ENCODE measurements around the gene SYT11. TPM values are rescaled to one million over a fixed set of nuclear protein-coding genes. Genes with fewer than 3 reads are reported as not detected.

Gene SYT11
- polyA plus RNA-seq, 1 donor from 2014 or later: 4.9 TPM

DNA sequence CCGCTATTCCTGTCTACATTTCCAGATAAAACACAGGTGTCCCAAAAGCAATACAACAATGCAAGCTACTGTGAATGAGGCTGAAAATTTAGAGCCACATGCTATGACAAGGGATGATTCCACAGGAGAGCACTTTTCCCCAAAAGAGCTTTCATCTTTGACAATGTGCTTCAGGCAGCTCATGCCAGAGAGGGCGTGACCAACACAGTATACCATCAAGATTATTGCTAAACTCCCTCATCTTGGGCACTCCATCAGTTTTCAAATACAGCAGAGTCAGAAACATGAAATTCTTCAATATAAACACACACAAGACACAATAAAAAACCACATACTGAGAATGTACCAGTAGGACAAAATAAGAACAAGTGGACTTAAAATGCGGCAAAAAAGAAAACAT is 9.0 kb upstream of the SYT11 start:
- Mint-ChIP-seq H3K4me3 (peak overlapping the region in 1 of 4 donors; percentile 2), H3K36me3 (peaks cover 13% of the 10 kb centered on the region), H3K27me3 (no peaks in the 10 kb centered on the region), H3K27ac (no peak overlapping the region), H3K4me1 (peaks cover 22 to 25% (median 25%) of the 10 kb centered on the region in 3 donors), H3K9me3 (no peaks in the 10 kb centered on the region)

DNA sequence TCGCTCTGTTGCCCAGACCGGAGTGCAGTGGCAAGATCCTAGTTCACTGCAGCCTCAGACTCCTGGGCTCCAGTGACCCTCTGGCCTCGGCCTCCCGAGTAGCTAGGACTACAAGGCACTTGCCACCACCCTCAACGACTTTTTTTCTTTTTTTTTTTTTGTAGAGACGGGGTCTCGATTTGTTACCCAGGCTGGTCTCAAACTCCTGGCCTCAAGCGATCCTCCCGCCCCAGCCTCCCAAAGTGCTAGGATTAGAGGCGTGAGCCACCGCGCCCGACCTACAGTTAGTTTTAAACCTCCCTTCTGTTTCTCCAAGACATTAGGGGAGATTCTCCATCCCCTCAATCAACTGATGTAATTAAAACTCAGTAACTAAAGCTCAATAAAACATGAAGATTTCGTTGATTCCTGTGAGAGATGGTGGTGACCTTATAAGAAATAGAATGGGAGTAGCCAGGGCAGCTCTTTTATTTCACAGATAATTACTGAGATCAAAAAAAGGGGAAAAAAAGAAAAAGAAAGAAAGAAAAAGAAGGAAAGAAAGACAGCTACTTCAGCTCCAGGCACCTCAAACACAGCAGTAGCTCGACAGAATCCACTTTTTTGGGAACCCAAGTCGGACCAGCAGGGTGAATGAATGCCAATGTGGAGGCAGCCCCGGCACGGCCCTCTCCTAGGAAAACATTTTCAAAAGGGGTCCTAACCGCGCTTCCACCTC is 3.0 kb upstream of the SYT11 start:
- Mint-ChIP-seq H3K9me3 (no peaks in the 10 kb centered on the region), H3K4me1 (peaks cover 19 to 30% (median 27%) of the 10 kb centered on the region in 3 donors), H3K36me3 (peaks cover 6% of the 10 kb centered on the region), H3K4me3 (peak overlapping the region; percentile 87 to 100 (median 98)), H3K27ac (peak overlapping the region; percentile 74 to 99 (median 95)), H3K27me3 (no peaks in the 10 kb centered on the region)

DNA sequence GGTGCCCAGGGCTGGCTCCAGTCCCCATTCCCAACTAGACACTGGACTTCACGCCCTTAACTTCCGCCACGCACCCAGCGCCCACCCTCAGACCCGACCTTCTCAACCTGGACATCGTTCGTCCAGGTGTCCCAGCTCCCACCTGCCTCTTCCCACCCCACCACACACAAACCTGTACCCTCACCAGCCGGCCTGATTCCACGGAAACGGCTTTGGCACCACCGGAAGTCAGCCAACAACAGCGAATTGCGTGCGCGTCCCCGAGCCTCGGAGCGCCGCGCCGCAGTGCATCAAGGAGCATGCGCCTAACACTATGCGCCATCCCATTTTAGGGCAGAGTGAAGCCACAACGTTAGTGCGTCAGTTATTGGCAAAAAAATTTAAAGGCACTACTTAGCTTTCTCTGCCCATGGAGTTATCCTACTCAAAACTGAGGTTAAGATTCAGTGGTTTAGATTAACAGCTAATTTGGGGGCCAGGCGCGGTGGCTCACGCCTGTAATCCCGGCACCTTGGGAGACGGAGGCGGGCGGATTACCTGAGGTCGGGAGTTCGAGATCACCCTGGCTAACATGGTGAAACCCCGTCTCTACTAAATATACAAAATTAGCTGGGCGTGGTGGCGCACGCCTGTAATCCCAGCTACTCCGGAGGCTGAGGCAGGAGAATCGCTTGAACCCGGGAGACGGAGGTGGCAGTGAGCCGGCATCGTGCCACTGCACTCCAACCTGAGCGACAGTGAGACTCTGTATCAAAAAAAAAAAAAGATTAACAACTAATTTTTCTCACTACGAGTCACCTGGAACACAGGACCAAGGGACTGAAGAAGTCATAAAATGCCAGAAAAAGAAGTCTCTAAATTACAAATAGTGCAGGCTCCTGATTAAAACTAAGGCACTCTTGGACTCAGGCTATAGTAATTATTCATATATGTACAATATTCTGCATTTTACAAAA is 2.1 kb upstream of the SYT11 start, which contains the start of gene GON4L:
GON4L (minus strand) TSS at position 240 of the 956 bp plus-strand sequence. CDS start 3,434 bp downstream, outside the sequence.
- peak within 1 kb of the TSS; percentile 87 to 100 (median 98) for H3K4me3 Mint-ChIP-seq
- no peaks in the 10 kb centered on the region for H3K9me3 Mint-ChIP-seq
- peak within 1 kb of the TSS; percentile 74 to 99 (median 95) for H3K27ac Mint-ChIP-seq
- H3K4me1 Mint-ChIP-seq: peaks cover 19 to 28% (median 24%) of the 10 kb centered on the region in 3 donors
- no peaks in the 10 kb centered on the region for H3K27me3 Mint-ChIP-seq
- peaks cover 6% of the 10 kb centered on the region for H3K36me3 Mint-ChIP-seq

DNA sequence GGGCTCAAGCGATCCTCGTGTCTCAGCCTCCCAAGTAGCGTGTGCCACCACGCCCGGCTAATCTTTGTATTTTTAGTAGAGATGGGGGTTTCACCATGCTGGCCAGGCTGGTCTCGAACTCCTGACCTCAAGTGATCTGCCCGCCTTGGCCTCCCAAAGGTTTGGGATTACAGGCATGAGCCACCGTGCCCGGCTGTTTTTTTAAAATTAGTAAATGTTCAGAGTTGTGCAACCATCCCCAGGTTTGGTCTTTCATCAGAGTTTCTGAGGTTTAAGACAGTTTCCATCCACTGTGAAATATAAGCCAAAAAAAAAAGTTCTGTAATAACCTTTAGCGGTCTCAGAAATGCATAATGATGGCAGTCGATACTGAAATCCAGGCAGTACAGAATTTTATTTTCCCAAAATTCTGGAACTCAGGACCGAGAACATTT is 550 bp upstream of the SYT11 start:
- Mint-ChIP-seq H3K4me3 (peak overlapping the region; percentile 86 to 100 (median 93)), H3K27me3 (peaks cover 4% of the 10 kb centered on the region), H3K4me1 (peaks cover 19 to 23% (median 20%) of the 10 kb centered on the region in 3 donors), H3K36me3 (peaks cover 2% of the 10 kb centered on the region), H3K27ac (peak overlapping the region; percentile 74 to 96 (median 96)), H3K9me3 (no peaks in the 10 kb centered on the region)

DNA sequence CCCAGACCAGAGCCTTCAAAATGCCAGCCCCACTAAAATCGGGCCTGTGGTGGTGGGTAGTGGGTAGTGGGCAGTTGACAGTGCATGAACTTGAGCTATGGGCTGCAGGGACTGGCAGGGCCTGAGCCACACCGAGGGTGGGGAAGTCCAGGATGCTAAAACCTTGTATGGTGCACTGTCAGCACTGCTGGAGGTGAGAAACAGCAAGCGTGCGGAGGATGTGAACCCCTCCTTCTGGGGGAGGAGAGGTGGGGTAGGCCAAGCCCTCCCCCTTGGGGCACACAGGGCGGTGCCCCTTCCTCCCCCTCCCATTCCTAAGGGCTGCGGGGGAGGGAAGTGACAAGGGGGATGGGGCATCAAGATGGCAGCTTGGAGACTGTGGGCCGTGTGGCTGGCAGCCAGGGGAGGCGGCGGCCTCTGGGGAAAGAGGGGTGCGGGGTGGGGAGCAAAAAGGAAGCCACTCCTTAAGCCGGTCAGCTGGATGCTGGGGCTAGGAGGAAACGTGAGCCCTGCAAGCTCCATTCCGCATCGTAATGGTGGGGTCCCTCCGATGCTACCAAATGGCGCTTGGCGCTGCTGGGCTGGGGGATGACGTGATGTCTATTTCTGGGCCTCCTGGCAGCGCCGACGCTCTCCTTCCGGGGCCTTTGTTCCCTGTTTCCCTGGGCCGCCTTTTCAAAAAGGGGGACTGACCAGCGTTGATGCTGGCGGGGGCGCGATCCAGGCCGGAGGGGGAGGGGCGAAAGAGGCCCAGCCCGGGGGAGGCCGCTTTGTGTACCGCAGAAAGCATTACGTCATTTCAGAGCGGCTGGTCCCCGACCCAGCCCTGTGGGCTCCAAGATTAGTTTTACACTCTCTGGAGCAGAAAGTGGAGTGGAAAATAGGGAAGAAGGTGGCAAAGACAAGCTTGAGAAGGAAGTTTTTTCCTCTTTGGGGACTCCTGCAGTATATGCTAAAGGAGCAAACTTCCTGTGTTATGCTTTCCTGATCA is 809 bp downstream of the SYT11 start:
- Mint-ChIP-seq H3K9me3 (no peaks in the 10 kb centered on the region), H3K36me3 (peaks cover 2% of the 10 kb centered on the region), H3K27me3 (peaks cover 4% of the 10 kb centered on the region), H3K27ac (peak overlapping the region; percentile 69 to 80 (median 74)), H3K4me1 (peaks cover 19 to 23% (median 20%) of the 10 kb centered on the region in 3 donors), H3K4me3 (peak overlapping the region; percentile 86 to 96 (median 88))

DNA sequence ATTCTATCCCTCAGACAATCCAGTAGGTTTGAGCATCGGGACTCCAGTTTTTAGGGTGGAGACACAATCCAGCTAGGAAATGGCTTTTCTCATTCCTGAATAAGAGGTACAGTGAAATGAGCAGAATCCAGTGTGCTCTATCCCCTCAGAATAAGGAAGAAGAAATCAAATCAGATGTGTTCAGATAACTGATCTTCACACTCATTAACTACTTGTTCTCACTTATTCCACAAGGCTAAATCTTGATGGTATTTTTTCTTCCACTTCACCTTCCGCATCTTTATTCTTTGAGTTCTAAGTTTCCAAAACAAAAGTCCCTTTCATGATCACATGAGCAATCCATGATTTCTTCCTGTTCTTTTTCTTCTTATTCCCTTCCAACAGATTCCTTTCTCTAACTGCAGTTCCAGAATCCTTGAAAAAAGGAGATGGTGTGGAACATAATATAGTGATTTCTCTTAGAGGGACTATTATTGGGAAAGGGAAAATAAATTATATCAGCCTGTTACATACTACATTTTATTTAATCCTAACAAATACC is 1.7 kb downstream of the SYT11 start:
- Mint-ChIP-seq H3K9me3 (no peaks in the 10 kb centered on the region), H3K27ac (peak overlapping the region in 2 of 3 donors; percentile 6 to 43), H3K27me3 (peaks cover 4% of the 10 kb centered on the region), H3K4me3 (peak overlapping the region in 1 of 4 donors; percentile 65), H3K4me1 (peaks cover 18 to 21% (median 19%) of the 10 kb centered on the region in 3 donors), H3K36me3 (peaks cover 2% of the 10 kb centered on the region)

DNA sequence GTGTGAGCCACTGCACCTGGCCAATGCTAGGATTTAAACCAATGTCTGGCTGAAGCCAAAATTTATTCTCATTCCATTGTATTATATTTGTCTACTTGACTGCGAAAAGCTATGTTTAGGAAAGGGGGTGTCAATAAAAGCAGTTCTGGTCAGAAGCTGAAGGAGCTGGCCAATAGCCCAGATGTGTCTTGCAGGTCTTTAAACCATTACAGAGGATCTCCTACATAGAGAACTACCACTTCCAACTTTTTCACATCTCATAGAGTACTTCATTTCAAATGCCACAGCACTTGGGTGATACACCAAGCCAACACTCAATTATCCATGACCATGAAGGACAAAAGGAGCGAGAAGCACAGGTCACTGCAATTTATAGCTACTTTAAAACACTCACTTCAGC is 2.5 kb downstream of the SYT11 start:
- H3K4me1 Mint-ChIP-seq: peaks cover 14 to 18% (median 15%) of the 10 kb centered on the region in 3 donors
- no peaks in the 10 kb centered on the region for H3K9me3 Mint-ChIP-seq
- no peak overlapping the region for H3K27ac Mint-ChIP-seq
- H3K36me3 Mint-ChIP-seq: peaks cover 2% of the 10 kb centered on the region
- peaks cover 4% of the 10 kb centered on the region for H3K27me3 Mint-ChIP-seq
- H3K4me3 Mint-ChIP-seq: no peak overlapping the region

DNA sequence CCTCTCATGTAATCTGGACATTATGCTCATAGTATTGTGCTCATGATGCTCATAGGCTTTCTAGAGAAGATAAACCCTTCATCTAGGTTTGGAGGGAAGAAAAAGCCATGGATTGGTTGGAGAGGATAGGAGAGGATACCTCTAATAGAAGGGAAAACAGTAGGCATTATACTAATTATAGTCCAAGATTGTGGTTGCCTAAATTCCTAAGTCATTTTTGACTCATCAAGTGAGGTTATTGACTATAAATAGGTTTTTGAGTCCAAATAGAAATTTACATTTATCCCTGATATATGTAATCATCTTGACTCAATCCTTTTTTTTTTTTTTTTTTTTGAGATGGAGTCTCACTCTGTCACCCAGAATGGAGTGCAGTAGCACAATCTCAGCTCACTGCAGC is 5.0 kb downstream of the SYT11 start:
- H3K36me3 Mint-ChIP-seq: no peaks in the 10 kb centered on the region
- no peak overlapping the region for H3K4me3 Mint-ChIP-seq
- H3K4me1 Mint-ChIP-seq: peaks cover under 1 to 2% (median 1%) of the 10 kb centered on the region in 3 donors
- H3K27ac Mint-ChIP-seq: no peak overlapping the region
- H3K9me3 Mint-ChIP-seq: no peaks in the 10 kb centered on the region
- peaks cover 4% of the 10 kb centered on the region for H3K27me3 Mint-ChIP-seq

DNA sequence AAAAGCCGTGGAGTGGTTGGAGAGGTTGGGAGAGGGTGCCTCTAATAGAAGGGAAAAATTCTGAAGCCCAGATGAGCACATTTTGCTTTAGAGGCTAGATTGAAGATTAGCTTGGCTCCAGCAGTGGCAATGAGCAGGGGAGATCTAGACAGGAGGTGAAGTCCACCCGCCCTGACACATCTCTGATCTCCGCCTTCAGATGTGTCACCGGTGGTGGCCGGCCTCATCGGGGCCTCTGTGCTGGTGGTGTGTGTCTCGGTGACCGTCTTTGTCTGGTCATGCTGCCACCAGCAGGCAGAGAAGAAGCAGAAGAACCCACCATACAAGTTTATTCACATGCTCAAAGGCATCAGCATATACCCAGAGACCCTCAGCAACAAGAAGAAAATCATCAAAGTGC is 8.4 kb downstream of the SYT11 start:
- Mint-ChIP-seq H3K9me3 (no peaks in the 10 kb centered on the region), H3K4me3 (no peak overlapping the region), H3K36me3 (no peaks in the 10 kb centered on the region), H3K4me1 (no peaks in the 10 kb centered on the region), H3K27ac (no peak overlapping the region), H3K27me3 (no peaks in the 10 kb centered on the region)

DNA sequence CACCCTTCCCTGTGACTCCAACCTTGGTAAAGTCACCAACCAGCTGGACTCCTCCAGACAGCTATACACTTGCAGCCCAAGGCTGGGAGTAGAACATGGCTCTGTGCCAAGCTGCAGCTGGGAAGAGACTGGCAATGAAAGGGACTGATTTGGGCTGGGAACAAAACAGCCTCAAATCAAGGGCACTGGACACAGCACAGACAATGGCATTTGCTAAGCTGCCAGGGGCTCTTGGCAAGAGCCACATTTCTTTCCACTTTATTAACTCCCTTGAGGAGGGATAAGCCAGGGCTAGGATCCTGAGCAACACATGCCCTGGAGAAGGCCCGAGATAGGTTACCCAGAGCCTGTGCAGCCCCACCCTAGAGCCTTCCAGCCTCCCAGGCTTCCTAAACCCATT is 12.0 kb downstream of the SYT11 start:
- no peaks in the 10 kb centered on the region for H3K9me3 Mint-ChIP-seq
- no peaks in the 10 kb centered on the region for H3K36me3 Mint-ChIP-seq
- no peaks in the 10 kb centered on the region for H3K27me3 Mint-ChIP-seq
- no peak overlapping the region for H3K4me3 Mint-ChIP-seq
- H3K27ac Mint-ChIP-seq: no peak overlapping the region
- no peaks in the 10 kb centered on the region for H3K4me1 Mint-ChIP-seq

DNA sequence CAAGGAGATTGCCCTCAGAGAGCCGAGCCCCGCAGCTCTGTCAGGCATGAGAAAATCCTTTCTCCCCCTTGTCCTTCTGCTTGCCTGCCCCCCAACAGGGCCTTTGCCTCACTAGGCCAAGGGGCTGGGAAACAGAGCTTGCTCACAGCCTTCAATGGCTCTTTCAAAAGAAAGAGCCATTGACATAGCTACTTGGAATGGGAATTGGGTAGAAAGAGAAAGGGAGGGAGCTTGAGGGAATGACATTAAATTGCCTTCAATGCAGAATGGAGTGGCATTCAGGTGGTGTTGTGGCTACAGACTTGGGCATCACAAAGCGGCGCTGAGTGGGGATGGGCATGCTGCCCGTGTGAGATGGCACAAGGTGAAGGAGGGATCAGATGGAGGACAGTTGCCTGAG is 13.2 kb downstream of the SYT11 start:
- H3K4me3 Mint-ChIP-seq: peak overlapping the region in 1 of 4 donors; percentile 72

DNA sequence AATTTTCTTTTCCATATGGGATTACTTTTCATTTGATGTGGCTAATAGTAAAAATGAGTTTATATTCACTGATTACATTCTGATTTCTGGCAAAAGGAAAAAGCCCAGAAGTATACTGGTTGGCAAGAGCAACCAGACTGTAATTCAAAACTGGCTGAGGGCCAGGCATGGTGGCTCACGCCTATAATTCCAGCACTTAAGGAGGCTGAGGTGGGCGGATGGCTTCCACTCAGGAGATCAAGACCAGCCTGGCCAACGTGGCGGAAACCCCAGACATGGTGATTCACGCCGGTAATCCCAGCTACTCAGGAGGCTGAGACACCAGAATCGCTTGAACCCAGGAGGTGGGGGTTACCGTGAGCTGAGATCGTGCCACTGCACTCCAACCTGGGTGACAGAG is 14.5 kb downstream of the SYT11 start:
- Mint-ChIP-seq H3K27ac (no peak overlapping the region), H3K9me3 (no peaks in the 10 kb centered on the region), H3K27me3 (no peaks in the 10 kb centered on the region), H3K4me1 (no peaks in the 10 kb centered on the region), H3K36me3 (peaks cover 1% of the 10 kb centered on the region), H3K4me3 (no peak overlapping the region)

More for the DNA sequence above, 13.2 kb downstream of the SYT11 start:
- H3K4me1 Mint-ChIP-seq: no peaks in the 10 kb centered on the region
- H3K9me3 Mint-ChIP-seq: no peaks in the 10 kb centered on the region
- peaks cover 1% of the 10 kb centered on the region for H3K36me3 Mint-ChIP-seq
- no peaks in the 10 kb centered on the region for H3K27me3 Mint-ChIP-seq
- H3K27ac Mint-ChIP-seq: no peak overlapping the region

DNA sequence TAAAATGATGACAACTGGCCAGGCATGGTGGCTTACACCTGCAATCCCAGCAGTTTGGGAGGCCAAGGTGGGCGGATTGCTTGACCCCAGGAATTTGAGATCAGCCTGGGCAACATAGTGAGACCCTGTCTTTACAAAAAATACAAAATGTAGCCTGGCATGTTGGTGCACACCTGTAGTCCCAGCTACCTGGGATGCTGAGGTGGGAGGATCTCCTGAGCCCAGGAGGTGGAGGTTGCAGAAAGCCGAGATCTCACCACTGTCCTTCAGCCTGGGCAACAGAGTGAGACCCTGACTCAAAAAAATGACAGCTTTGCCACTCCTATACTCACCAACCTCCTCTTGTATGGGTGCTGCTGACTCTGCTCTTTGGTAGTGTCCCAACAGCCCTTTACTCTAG is 18.6 kb downstream of the SYT11 start:
- peaks cover 0 to 7% (median 0%) of the 10 kb centered on the region in 3 donors for H3K4me1 Mint-ChIP-seq
- H3K4me3 Mint-ChIP-seq: no peak overlapping the region
- peaks cover 1% of the 10 kb centered on the region for H3K36me3 Mint-ChIP-seq
- no peak overlapping the region for H3K27ac Mint-ChIP-seq
- H3K9me3 Mint-ChIP-seq: no peaks in the 10 kb centered on the region
- H3K27me3 Mint-ChIP-seq: no peaks in the 10 kb centered on the region

DNA sequence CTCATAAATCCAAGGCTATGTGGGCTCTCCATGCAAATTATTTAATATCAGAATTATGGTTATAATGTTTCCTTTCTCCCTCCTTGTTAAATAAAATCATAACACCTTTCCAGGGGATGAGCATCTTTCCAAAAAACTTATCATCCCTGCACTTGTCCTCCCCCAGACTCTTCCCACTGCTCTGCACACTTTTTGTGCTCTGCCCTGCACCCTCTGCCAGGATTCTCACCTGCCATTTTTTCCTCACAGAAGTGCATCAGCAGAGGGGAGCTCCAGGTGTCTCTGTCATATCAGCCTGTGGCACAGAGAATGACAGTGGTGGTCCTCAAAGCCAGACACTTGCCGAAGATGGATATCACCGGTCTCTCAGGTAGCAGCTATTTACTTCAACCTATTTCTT is 20.9 kb downstream of the SYT11 start:
- Mint-ChIP-seq H3K27me3 (no peaks in the 10 kb centered on the region), H3K9me3 (no peaks in the 10 kb centered on the region), H3K27ac (no peak overlapping the region), H3K4me3 (no peak overlapping the region), H3K36me3 (peaks cover 1% of the 10 kb centered on the region), H3K4me1 (peaks cover 0 to 7% (median 0%) of the 10 kb centered on the region in 3 donors)
